GDM1 (cell line): ENCODE results near the gene GALK2.
A peak's percentile ranks its signal among the peaks of the same experiment; 100 is the strongest.

Source experiments
- DNase-seq: peaks from one replicate; lab custom pipeline; 2025; lab: John Stamatoyannopoulos, UW

Gene GALK2

DNA sequence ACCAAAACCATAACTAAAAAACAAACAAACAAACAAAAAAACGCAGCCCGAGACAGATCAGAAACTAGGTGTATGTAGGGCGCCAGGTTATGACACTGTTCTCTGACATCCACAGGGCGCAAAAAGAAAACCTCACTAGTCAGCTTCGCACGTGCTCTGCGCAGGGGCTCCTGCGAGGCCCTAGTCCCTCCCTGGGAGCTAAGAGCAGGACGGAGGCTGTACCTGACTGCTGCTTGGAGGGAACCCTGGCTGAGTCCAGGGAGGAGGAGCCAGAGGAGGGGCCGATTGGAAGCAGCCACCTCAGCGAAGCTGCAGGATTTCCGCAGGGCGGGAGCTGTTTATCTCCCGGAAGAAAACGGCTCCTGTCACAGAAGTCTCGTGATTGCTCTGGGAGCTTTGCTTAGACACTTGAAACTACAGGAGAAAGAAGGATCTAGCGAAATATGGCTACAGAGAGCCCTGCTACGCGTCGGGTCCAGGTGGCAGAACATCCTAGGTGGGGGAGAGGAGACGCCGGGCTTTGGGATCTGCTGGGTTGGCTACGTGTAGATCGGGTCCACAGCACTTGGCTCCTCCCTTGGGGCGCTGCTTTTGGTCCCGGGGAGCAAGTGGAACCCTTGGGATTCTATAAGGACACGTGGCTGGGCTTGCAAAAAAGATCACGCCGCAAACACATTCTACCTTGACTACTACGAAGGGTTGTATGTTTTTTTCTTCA lies at the start of gene GALK2:
Gene GALK2, plus strand, starts transcription at position 368 of the 718 bp plus-strand sequence. Its CDS starts 76 bp downstream, at position 444.
- peak; percentile 81 for DNase-seq

DNA sequence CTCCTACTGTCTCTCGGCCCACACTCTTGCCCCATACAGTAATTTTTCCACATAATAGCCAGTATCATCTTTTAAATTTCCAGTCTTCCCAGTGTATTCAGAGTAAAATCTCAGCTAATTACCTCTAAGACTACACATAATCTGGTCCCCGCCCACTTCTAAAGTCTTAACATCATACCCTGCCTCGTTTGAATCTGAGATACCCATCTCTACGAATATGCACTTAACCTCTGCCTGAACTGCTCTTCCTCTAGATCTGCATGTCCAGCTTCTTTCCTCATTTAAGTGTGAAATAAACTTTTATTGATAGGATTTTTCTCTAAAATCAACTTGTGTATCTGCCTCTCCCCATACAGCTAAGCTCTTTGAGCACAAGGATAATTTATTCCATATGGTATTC lies 49.2 kb upstream of the GALK2 start:
- no peak for DNase-seq

DNA sequence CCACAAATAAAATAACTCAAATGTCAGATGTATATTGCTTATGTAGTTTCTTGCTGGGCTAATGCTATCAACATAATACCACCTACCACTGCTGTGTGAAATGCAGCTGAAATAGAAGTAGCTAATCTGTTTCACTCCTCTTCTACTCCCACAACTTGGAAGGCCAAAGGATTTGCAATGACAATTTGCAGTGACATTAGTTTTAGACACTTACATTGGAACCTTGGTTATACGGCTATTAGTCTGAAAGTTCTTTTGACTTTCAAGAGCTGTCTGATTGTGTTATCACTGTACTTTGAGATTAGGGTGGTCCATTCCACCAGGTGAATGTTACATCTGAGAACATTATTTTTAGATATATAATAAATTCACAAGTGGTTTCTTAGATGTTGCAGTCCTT lies 48.1 kb upstream of the GALK2 start:
- no peak for DNase-seq

DNA sequence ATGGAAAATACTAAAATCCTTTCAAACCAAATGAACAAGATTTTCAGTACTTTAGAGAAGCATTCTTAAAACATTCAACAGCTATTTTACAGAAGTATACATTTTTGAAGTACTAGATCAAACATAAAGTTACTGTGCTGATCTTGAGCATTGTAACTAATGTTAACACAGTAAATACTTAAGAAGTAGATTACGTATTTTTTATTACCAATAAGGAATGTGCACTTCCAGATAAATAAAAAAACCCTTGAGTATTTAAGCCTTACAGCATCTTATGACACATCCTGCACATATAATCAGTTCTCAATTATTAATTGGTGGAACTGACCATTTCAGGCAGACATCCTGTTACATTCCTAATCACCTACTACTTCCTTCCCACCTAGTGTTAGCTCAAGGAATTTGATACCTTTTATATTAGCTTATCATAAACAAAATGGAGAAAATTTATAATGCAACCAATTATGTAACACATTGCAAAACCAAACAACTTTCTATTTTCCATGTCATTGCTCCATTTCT lies 47.4 kb upstream of the GALK2 start:
- no peak for DNase-seq

DNA sequence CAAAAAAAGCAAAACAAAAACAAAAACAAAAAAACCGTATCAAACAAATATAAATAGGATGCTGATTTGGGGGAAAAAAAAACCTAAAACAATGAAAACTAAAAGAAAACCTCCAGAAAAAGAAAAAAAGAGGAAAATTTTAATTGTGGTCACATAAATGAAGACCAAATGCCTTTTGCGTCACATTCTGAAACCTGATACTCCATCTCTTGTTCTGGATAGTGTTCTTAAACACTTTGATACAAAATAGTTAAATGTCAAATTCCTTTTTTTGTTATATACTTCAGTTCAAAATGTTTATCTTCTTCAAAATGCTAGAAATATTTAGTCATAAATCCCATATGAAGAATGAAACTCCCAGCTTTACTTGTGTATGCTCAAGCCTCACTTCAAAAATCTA lies 45.7 kb upstream of the GALK2 start:
- no peak for DNase-seq

DNA sequence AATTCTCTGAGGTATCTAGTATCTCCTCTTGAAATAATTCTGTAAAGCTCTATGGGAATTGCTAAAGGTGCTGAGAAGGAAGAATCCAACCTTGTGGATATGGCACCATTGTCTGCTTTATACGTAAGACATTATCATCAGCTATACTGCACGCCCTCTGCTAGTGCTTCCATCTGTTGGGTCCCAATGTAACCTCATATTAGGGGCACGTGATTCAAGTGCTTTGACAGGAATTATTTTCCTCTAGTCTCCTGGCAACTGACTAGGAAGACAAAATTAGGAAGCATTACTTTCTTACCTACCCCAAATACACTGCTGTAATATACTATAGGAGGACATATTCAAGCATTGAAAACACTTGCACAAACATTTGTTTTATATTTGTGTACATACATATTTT lies 38.6 kb upstream of the GALK2 start:
- no peak for DNase-seq

DNA sequence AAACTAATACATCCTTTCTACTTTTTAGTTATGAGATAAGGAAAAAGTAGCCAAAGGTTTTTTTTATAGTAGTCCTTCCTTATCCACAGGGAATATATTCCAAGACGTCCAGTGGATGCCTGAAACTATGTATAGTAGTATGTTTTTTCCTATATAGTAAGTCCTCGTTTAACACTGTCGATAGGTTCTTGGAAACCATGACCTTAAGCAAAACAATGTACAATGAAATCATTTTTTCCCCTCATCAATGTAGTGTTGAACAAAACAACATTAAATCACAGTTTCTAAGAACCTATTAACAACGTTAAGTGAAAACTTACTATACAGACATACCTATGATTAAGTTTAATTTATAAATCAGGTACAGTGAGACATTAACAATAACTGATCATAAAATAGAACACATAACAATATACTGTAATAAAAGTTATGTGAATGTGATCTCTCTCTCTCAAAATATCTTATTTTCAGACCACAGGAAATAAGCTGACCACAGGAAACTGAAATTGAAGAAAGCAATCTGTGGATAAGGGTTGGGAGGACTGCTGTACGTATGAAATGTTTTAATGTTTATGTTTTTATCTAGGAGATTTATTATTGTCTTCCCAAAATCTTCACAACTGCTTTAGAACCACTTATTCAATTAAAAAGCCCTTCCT lies 35.2 kb upstream of the GALK2 start:
- DNase-seq, result no peak

DNA sequence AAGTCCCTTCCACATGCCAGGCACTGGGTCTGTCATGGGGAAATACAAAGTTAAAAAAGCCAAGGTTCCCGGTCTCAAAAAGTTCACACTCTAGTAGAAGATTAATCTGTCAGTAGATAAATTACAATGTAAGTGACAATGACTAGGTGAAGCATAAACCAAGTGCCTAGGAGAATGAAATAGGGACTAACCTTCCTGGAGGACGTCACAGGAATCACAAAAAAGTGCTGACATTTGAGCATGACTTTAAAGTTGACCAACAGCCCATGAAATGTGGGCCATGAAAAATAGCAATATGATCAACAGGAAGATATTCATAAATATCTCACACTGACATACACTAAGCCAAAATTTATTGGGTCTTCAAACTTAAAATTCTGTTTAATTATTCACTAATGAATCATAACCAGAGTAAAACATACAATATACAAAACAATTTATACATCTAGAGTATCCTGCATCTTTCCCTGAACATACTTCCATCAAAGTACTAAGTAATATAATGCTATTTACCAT lies 34.6 kb upstream of the GALK2 start:
- no peak for DNase-seq

DNA sequence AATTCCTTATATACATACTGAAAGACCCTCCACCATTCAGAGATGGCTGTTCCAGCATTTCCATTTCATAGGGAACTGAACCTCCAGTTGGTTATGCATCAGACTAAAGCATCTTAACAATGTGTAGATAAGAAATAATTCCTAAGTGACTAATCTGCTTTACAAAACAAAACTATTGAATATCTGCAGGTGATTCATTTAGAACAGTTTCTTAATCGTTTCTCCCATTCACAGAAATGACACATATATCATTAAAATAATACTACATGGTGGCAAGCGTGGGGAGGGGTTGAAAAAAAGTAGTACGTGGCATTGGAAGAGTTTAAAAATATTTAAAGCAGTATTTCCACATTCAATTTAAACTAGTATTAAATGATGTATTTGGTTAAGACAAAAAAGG lies 34.1 kb upstream of the GALK2 start:
- DNase-seq, result no peak

DNA sequence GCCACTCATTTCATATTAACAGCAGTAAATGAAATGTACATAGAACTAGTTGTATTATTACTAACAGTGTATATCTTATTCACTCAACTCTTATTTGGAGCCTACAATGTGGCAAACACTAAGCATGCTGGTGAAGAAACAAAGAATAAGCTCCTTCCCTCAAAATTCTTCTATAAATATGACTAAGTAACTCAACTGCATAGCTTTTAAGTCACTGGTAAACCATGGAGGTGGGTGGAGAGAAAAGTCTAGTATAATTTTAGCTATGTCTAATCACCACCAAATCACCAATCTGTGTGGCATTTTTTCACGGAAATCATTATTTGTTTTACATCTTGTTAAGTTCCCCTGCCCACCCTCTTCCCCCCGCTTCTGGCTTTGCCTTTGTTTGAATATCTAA lies 32.2 kb upstream of the GALK2 start:
- no peak for DNase-seq

DNA sequence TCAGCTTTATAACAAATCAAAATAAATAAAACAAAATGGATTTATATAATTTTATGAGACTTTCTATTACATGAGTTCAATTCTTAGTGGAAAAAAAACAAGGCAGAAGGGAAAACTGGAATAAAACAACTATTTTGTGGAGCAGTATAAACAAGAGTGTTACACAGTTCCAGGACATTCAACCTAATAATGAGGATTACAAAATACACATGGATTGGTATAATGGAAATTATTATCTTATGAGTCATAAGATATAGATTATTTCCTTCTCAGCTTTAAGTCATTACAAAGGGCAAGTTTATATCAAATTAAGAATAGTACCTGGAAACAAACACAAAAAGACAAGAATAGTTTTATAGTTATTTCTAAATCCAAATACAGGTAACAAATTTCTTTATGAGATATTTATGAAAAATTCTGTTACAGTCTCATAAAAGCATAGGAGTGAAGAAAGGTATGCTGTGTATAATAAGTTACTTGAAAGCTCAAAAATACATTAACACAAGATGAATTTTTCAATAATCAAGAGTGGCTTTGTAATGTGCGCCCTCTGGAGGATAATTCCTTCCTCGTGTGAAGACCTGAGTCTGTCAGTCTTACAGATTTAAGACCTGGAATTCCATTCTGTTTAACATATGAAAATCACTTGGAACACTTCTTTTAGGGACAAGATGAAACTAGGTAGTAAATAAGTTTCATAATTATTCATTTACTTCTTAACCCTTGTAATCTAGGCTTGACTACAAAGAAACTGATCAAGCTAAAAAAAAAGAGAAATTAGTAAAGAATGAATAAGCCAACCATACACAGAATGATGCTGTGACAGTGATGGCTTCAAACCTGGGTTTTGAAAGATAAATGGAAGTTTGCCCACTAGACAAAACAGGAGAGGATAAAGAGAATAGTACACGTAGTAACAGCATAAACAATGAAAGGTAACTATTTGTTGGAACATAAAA lies 24.1 kb upstream of the GALK2 start:
- peak; percentile 3 for DNase-seq

DNA sequence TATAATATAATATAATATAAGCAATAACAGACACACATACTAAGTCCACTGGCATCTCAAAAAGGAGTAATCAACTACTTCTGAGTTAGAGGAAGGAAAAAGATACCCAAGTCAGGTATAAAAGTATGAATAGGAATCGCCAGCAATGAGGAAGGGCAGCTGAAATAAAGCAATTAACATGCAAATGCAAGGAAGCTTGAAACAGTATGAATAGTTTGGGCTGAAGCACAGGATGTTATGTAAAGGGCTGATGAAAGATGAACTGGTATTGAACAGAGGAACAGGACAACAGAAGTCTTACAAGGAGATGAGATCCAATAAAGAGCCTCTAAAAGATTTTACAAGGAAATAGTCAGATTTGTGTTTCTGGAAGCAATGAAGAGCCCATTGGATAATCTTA lies 21.7 kb upstream of the GALK2 start:
- no peak for DNase-seq

DNA sequence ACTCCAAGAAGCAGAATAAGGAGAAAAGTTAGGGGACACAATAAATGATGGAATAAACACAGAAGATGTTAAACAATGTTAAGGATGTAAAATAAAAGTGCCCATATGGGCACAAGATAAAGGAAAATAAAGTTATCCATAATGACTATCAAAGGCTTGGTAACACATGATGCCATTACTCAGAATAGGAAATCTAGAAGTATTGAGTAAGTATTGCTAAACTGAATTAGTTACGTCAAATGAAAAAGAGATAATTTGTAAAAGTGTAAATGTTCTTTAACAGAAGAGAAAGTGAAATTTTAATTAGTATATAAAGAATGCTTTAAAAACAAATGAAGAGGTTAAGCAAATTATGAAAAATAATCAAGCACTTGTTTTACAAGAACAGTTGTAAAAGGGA lies 21.3 kb upstream of the GALK2 start:
- no peak for DNase-seq

DNA sequence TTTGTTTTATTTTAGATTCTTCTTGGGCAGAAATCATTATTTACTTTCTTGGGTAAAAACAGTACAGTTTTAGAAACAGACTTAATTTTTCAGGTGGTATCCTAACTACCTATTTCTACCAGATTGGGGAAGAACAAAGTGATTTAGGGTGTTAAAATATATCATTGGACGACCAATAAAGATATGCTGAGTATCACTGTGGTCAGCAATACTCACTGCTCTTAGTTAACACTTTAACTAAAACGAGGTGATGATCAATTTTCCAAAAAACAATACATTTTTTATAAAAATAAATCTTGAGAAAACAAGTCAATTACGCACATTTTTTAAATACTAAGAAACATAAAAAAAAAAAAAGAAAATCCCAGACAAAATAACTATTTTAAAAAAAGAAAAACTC lies 18.2 kb upstream of the GALK2 start:
- DNase-seq, result no peak

DNA sequence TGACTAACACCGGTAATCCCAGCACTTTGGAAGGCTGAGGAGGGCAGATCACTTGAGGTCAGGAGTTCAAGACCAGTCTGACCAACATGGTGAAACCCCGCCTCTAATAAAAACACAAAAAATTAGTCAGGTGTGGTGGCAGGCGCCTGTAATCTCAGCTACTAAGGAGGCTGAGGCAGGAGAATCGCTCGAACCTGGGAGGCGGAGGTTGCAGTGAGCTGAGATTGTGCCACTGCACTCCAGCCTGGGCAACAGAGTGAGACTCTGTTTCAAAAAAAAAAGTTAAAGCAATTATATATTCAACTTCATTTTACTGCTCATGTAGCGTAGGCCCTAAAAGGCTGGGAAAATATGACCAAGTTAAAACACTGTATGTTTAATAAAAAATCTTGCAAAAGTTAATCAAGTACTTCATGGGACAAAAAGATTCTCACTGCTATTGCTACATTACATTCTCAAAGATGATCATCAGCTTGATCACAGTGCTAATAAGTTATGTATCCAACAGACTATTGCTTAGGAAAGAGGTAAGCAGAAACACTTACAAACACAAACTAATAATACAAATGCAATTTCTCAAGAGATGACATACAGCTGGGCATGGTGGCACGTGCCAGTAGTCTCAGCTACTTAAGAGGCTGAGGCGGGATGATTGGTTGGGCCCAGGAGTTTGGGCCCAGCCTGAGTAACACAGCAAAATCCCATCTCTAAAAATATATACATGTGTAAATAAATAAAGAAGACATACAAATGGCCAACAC lies 17.3 kb upstream of the GALK2 start:
- no peak for DNase-seq

DNA sequence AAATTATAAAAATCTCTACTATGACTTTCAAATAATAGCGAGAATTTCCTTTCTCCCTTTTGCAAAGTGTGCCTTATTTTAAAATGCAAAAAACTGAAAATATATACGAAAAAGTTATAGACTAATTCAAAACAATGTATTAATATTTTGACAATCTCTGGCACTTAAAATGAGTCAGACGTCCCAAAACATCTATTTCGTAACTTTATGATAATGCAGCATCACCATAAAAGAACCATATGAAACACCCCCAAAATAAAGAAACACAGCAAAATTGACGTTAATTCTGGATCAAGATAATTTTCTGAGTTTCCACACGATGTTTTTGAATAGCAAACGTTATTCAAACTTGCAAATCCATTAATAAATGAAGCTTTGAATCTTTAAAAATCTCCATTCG lies 15.7 kb upstream of the GALK2 start:
- DNase-seq, result no peak

DNA sequence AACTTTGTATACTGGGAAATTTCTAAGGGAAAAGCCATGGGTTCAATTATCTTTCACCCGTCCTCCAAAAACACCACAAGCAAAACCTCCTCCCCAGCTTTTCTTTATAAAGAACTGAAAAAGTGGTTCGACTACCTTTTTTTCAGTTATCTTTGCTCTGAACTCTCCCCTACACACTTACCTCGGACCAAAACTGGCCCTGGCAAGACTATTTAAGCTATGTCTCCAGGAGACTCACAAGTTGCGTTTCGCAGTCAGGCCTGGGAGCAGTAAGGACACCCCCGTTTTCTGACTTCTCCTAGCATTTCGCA lies 15.3 kb upstream of the GALK2 start:
- no peak for DNase-seq

DNA sequence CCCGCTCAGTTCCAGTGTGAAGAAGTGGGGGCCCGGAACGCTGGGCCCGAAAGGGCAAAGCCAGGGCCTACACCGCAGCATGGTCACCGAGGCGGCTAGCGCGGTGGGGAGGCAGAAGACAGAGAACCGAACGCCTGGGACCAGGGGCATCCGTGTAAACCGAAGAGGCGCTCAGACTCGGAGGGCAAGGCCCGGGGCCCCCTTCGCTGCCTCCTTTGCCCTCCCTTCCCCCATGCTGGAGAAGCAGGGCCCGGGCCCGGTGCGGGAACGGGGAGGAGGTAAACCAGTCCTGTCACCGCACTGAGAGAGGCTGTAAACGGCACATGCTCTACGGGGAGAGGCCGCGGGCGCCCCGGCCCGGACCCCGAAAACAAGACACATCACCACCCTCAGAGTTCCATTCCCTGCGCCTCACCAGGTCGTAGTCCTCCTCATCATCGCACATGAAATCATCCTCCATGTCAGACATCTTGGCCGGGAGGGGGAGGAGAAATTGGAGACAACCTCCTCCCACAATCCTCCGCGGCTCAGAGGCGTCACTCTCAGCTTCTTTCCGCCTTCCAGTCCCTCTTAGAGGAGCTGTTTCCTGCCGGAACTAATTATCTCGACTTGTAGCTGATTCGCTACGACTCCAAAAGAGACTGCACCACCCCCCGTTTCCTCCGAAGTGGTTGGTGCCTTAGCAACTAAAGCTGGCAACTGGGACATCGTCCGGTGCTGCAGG lies 14.8 kb upstream of the GALK2 start, which contains the start of gene COPS2:
Gene COPS2, minus strand, starts transcription at position 490 of the 724 bp plus-strand sequence. Its CDS starts 21 bp downstream, at position 469.
- peak; percentile 95 for DNase-seq

DNA sequence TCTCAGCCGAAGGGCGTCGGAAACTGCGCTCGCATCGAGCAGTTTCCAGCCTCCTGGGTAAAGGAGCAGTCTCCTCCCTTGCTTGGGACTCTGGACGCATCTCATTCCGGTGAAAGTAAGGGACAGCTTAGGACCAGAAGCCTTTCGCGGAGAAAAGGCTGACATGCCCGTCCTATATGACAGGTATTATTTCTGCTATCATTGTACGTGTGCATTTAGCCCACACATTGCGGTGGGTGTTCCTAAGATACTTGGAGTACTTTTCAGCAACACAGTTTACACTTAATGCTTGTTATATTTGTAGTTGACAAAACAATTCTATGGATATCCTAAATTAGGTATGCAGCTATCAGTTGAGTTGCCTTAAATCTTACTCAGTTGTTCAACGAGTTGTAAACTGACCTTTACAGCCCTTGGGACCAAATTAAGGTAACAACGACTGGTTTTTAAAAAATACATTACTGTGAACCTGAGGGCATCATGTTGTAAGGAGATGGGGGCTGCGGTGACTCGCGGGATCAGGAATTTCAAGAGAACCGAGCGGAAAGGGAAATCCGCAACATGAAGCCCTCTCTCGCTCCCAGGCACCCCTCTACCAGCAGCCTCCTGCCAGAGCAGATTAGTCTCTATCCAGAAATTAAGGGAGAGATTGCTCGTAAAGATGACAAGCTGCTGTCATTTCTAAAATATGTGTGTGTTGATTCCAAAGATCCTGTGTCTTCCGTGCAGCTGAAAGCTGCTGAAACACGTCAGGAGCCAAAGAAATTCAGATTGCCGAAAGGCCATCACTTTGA lies 14.0 kb upstream of the GALK2 start:
- no peak for DNase-seq

DNA sequence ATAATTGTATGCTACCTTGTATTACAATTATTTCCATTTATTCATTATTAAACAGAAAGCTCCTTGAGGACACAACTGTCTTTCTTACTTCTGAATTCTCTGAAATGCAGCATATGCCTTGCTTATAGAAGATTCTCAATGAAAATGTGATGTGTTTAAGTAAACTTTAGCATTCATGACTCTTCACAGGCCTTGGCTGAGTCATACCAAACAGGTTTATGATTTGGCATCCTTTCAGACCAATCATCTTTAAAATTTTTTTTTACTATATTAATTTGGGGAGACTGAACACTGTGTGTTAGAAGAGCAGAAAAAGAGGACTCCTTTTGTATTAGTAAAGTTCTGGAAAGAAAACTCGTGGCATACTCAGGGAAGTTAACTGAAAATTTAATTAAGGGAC lies 6.4 kb upstream of the GALK2 start:
- DNase-seq, result no peak
